Calu3 (cell line): ENCODE measurements around the gene MYO10. TPM values are rescaled to one million over a fixed set of nuclear protein-coding genes. Genes with fewer than 3 reads are reported as not detected.

Source experiments
- BruUV-seq: library from RNA; stranded (reverse); fragments of 400-500 nt; replicated peaks from 2 replicates; lab custom pipeline; 2021; lab: Mats Ljungman, UMichigan
- CTCF ChIA-PET: fragments of 300-600 bp; sonication (Branson Sonifier 250); formaldehyde crosslinking; loops from one replicate; lab custom pipeline; 2022; ENCODE audit warnings: antibody characterized with exemption; lab: Charles Lee
- DNase-seq: peaks from one replicate; pipeline ENCODE4 v3.0.0; 2022
- H3K27ac Mint-ChIP-seq: one replicate; pipeline ENCODE4 v1.8.0; 2022; ENCODE audit warnings: mixed read lengths; ENCODE audit not compliant: unreplicated experiment
- H3K27me3 Mint-ChIP-seq: one replicate; pipeline ENCODE4 v1.8.0; 2022; ENCODE audit warnings: mixed read lengths; ENCODE audit not compliant: unreplicated experiment
- H3K36me3 Mint-ChIP-seq: one replicate; pipeline ENCODE4 v1.8.0; 2022; ENCODE audit warnings: mild to moderate bottlenecking, moderate library complexity, mixed read lengths; ENCODE audit not compliant: insufficient read depth, unreplicated experiment
- H3K4me1 Mint-ChIP-seq: one replicate; pipeline ENCODE4 v1.8.0; 2022; ENCODE audit warnings: mild to moderate bottlenecking, low read depth, mixed read lengths; ENCODE audit not compliant: unreplicated experiment
- H3K4me3 Mint-ChIP-seq: one replicate; pipeline ENCODE4 v1.8.0; 2022; ENCODE audit warnings: mild to moderate bottlenecking, low read depth, moderate library complexity, mixed read lengths; ENCODE audit not compliant: unreplicated experiment
- H3K9me3 Mint-ChIP-seq: one replicate; pipeline ENCODE4 v1.8.0; 2022; ENCODE audit warnings: low read depth, mixed read lengths; ENCODE audit not compliant: unreplicated experiment
- CTCF ChIP-seq: fragments of 200-600 bp; IDR thresholded peaks from one replicate; pipeline ENCODE4 v1.8.0; 2022; ENCODE audit warnings: antibody characterized with exemption; ENCODE audit not compliant: unreplicated experiment
- intact Hi-C: fragments of 100-400 bp; cut with micrococcal nuclease; formaldehyde crosslinking; loops from one replicate; pipeline ENCODE4 v1.10.0; 2022; ENCODE audit not compliant: unreplicated experiment
- total RNA-seq: library from RNA; stranded (reverse); gene quantifications from 2 replicates; pipeline ENCODE4 v1.2.3, GENCODE V29; 2022

MYO10 gene
- total RNA-seq, 1 experiment from 2014 or later: 101 TPM

DNA sequence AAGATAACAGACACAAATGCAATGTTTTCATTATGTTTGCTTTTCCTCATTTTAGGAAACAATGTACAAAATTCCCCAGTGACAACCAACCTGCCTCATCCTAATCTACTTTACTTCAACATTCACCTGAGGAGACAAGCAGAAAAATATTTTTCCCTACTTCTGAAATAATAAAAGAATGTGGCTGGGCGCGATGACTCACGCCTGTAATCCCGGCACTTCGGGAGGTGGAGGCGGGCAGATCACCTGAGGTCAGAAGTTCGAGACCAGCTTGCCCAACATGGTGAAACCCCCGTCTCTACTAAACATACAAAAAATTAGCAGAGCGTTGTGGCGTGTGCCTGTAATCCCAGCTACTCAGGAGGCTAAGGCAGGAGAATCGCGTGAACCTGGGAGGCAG lies 36.9 kb downstream of the MYO10 start:
- intact Hi-C loops: no loop called here
- CTCF ChIA-PET: interaction anchor here (0.6 to 1.3 kb wide), 4 partner anchors 15 to 291 kb away, joined by 3 to 9 read pairs (median 3); partner anchors contain the start of gene MYO10
- Mint-ChIP-seq H3K4me1 (peaks cover 66% of the 10 kb centered on the region), H3K36me3 (peaks cover 34% of the 10 kb centered on the region), H3K27ac (peak overlapping the region; percentile 69), H3K4me3 (peak overlapping the region; percentile 54), H3K9me3 (no peaks in the 10 kb centered on the region), H3K27me3 (no peaks in the 10 kb centered on the region)
- no TSS peak for BruUV-seq
- TF ChIP-seq CTCF: no peak
- peak; percentile 45 for DNase-seq

DNA sequence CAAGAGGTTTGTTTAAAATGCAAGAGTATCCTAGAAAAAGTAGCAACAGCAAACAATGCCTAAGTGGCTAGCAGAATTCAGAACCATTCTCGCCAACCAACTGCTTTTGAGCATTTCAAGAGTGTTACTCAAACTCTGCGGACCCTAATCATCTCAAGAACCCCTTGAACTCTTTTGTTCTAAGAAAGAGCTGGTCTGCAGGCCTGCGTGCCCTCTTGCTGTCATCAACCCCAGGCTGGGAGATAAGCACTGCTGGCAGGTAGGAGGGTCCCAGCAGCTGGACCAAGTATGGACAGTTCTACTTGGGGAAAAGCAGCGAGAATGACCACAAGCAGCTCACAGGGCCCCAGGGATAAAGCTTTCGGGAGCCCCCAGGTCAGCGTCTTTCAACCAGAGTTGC lies 38.3 kb downstream of the MYO10 start:
- CTCF ChIA-PET: no interaction called here
- DNase-seq: no peak
- Mint-ChIP-seq H3K9me3 (no peaks in the 10 kb centered on the region), H3K36me3 (peaks cover 38% of the 10 kb centered on the region), H3K27me3 (no peaks in the 10 kb centered on the region), H3K27ac (no peak overlapping the region), H3K4me1 (peaks cover 64% of the 10 kb centered on the region), H3K4me3 (no peak overlapping the region)
- no TSS peak for BruUV-seq
- no peak for TF ChIP-seq CTCF
- intact Hi-C loops: no loop called here

DNA sequence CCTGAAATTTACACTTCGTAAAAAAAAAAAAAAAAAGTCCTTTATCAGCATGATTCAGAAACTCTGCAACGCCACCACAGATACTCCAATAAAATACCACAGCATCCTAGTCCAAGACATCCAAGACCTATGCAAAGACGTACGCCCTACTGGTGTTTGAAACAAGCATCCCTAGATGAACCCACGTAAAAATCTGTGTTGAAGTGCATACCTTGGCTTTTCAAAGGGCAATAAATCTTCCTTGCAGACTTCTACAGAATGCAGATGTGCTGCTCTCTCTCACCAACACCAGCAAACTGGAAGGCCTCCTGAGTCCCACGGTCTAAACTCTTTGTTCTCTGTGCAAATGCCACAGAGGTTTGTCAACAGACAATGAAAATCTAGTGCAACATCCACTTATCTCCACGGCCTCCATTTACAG lies 38.8 kb downstream of the MYO10 start:
- no TSS peak for BruUV-seq
- CTCF ChIA-PET: no interaction called here
- no peak for TF ChIP-seq CTCF
- H3K27me3 Mint-ChIP-seq: no peaks in the 10 kb centered on the region
- H3K36me3 Mint-ChIP-seq: peaks cover 38% of the 10 kb centered on the region
- intact Hi-C loops: no loop called here
- H3K9me3 Mint-ChIP-seq: no peaks in the 10 kb centered on the region
- H3K4me3 Mint-ChIP-seq: no peak overlapping the region
- H3K27ac Mint-ChIP-seq: peak overlapping the region; percentile 95
- DNase-seq: no peak
- H3K4me1 Mint-ChIP-seq: peaks cover 66% of the 10 kb centered on the region

- intact Hi-C loops: no loop called here
- H3K9me3 Mint-ChIP-seq: no peaks in the 10 kb centered on the region
- CTCF ChIA-PET: no interaction called here
- TF ChIP-seq CTCF: no peak
- H3K36me3 Mint-ChIP-seq: peaks cover 38% of the 10 kb centered on the region
- DNase-seq: no peak
- H3K4me1 Mint-ChIP-seq: peaks cover 70% of the 10 kb centered on the region
- no TSS peak for BruUV-seq
- H3K4me3 Mint-ChIP-seq: no peak overlapping the region
- peak overlapping the region; percentile 95 for H3K27ac Mint-ChIP-seq
- no peaks in the 10 kb centered on the region for H3K27me3 Mint-ChIP-seq
These were observed 39.3 kb downstream of the MYO10 start for GRCh38 chr5:16896767-16897166.
